ENCODE data around the gene SCN2A. TPM values are rescaled to one million over a fixed set of nuclear protein-coding genes. Genes with fewer than 3 reads are reported as not detected.

Gene SCN2A
- total RNA-seq, 2 donors from 2014 or later, result 0.99 to 1.8 TPM

DNA sequence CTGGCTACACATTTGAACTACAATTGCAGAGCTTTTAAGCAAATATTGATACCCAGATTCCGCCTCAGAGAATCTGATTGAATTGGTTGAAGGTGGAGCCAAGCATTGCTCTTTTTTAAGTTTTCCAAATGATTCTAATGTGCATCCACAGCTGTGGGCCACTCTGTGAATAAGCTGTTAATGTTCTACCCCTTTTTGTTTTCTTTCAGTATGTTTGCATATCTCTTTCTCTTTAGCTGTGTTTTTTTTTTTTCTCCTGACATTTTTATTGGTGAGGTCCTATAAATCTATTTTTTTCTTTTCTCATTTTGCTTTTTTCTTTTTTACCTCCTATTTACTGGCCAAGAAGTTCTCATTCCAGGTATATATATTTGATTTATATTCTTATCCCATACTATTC lies 41.9 kb upstream of the SCN2A start:
- TF ChIP-seq CTCF (IDR thresholded peaks at IDR 0.05) (no peak), POLR2A (IDR thresholded peaks at IDR 0.05) (no peak)
- Histone ChIP-seq H3K9me3 (no peaks in the 10 kb centered on the region), H3K4me1 (no peaks in the 10 kb centered on the region), H3K36me3 (replicated peaks in 1 of 2; ENCODE audit: insufficient read depth in 1 of 2, low read depth in 2 of 2) (no peaks in the 10 kb centered on the region), H3K4me3 (no peak overlapping the region), H3K27ac (no peak overlapping the region), H3K27me3 (no peaks in the 10 kb centered on the region)
- intact Hi-C loops (cut with DNase I), result no loop called here
- ATAC-seq (no peak), DNase-seq (no peak)
- 79 to 81% methylated on average over 1 of the region's 1 CpG for WGBS, 2 donors

- no peak overlapping the region for H3K4me3 ChIP-seq
- H3K27me3 ChIP-seq, result no peaks in the 10 kb centered on the region
- TF ChIP-seq CTCF (IDR thresholded peaks at IDR 0.05) (no peak), POLR2A (IDR thresholded peaks at IDR 0.05) (no peak)
- H3K27ac ChIP-seq, result no peak overlapping the region
- no peaks in the 10 kb centered on the region for H3K9me3 ChIP-seq
- no peak for DNase-seq
- ATAC-seq, result no peak
- H3K36me3 ChIP-seq (replicated peaks in 1 of 2; ENCODE audit: insufficient read depth in 1 of 2, low read depth in 2 of 2), result no peaks in the 10 kb centered on the region
- no peaks in the 10 kb centered on the region for H3K4me1 ChIP-seq
- WGBS, 2 donors, result 80 to 84% methylated on average over 2 of the region's 2 CpGs
- intact Hi-C loops (cut with DNase I), result no loop called here
These were observed 41.0 kb upstream of the SCN2A start for GRCh38 chr2:165198181-165198580.

DNA sequence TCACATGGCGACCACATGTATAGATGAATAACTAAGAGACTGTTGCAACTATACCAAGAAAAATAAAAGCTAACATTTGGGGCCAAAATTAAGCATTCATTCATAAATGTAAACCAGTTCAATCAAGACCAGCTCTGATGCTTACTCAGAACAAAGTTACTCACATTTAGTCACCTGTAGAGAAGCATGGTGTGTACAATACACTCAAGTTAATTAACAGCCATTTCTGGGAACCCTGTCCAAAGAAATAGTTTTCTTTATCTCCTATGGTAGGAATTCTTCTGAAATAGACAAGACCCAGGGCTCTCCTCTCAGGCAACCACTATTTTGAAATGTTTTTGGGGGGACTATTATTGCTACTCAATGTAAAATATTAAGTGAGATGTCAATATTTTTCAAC lies 37.0 kb upstream of the SCN2A start:
- H3K4me3 ChIP-seq, result no peak overlapping the region
- H3K27ac ChIP-seq, result no peak overlapping the region
- DNase-seq (no peak), ATAC-seq (no peak)
- no peaks in the 10 kb centered on the region for H3K36me3 ChIP-seq (replicated peaks in 1 of 2; ENCODE audit: insufficient read depth in 1 of 2, low read depth in 2 of 2)
- H3K27me3 ChIP-seq, result no peaks in the 10 kb centered on the region
- H3K9me3 ChIP-seq, result no peaks in the 10 kb centered on the region
- no peaks in the 10 kb centered on the region for H3K4me1 ChIP-seq
- no peak for TF ChIP-seq POLR2A (IDR thresholded peaks at IDR 0.05)
- no peak for TF ChIP-seq CTCF (IDR thresholded peaks at IDR 0.05)
- intact Hi-C loops (cut with DNase I), result no loop called here
- 88 to 89% methylated on average over 1 of the region's 1 CpG for WGBS, 2 donors

DNA sequence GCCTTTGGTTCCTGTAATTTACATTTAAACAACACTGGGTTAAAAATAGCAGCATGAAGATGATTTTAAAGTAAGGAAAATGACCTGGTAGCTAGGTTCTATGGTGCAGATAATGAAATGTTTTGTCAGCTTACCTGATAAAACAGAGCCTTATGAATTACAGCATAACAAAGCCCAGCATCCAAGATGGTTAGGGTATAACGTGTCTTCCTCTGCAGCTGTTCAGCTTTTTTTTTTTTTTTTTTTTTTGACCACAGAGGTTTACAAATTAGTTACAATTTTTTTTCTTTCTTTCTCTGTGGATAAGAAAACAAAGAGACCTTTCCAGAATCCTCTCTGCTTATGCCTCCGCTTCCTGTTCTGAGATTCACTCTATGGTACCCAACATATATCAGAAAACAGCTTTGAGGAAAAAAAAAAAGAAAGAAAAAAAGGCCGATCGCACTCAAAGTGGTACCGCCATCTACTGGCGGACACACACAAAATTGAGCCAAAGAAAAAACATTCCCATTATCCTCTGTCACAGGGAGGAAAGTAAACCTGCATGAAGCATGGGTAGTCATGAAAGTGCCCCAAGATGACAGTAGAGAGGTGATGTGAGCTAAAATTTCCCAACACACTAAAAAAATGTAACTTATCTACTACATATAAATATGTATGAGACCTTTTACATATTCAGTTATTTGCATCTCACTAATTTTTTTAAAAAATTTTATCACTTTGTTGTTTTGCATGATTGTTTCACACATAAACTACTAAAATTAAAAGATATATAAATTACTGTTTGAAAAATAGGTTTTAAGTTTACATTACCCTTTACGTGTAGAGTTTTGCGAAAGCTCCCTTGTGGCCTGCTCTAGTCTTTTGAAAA lies 35.3 kb upstream of the SCN2A start, which contains the start of gene SCN3A:
TSS of gene SCN3A (minus strand) at position 362 of the 871 bp plus-strand sequence. CDS start 27,656 bp downstream, outside the sequence.
- no peaks in the 10 kb centered on the region for H3K27me3 ChIP-seq
- no peaks in the 10 kb centered on the region for H3K9me3 ChIP-seq
- DNase-seq (peak; percentile 27 to 53 (median 35)), ATAC-seq (peak; percentile 58)
- H3K27ac ChIP-seq, result no peak within 1 kb of the TSS
- no peaks in the 10 kb centered on the region for H3K36me3 ChIP-seq (replicated peaks in 1 of 2; ENCODE audit: insufficient read depth in 1 of 2, low read depth in 2 of 2)
- WGBS, 2 donors, result 19 to 23% methylated on average over 8 of the region's 8 CpGs
- intact Hi-C loops (cut with DNase I), result no loop called here
- TF ChIP-seq POLR2A (IDR thresholded peaks at IDR 0.05) (no peak), CTCF (IDR thresholded peaks at IDR 0.05) (peak in 6 of 7 experiments; percentile 48 to 72 (median 60))
- H3K4me1 ChIP-seq, result no peaks in the 10 kb centered on the region
- no peak within 1 kb of the TSS for H3K4me3 ChIP-seq

Measured in body of pancreas (tissue), 4 donors.